ENCODE data around the gene IRF2BP2. TPM values are rescaled to one million over a fixed set of nuclear protein-coding genes. Genes with fewer than 3 reads are reported as not detected.

IRF2BP2 gene
- total RNA-seq, 1 experiment from 2014 or later: 122 TPM

DNA sequence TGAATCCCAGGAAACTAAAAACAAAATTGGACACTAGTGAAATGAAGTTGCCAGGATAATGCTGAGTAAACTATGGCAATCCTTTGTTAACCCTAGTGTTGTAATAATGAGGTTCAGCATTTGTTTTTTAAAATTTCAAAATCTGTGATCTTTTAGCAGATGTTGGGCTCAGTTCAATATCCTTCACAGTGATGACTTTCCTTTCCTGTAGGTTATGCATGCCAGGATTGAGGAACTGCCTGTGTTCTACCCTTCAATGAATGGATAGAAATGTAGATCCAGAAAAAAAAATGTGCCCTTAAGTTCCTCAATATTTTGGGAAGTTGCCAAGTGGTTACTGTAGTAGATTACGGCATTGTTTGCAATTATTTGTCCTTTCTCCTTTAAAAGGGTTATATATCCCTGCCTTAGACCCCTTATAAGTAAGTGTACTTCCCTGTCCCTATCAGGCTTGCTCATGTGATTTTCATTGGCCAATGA, 35.5 kb upstream of the IRF2BP2 start:
- no peak overlapping the region for H3K27ac ChIP-seq
- POLR2A ChIA-PET (ENCODE audit: unreplicated experiment): no interaction called here

DNA sequence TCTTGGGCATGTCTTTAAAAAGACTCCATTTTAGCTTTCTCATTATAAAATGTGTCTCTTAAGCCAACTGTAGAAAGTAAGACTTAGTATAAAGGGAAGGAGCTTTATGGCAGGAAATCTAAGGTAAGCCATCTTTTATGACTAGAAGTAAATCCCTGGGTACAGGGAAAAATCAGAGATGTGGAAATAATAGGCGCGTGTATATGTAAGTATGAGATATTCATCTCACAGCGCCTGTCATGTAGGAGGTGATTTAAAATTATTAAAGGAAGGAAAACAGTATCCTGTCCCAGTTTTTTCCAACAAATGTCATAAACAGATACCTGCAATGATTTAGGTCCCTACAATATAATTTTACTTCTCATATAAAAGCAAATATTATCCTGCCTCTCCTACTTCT, 35.0 kb upstream of the IRF2BP2 start:
- Histone ChIP-seq H3K4me1 (replicated peaks; ENCODE audit: insufficient read depth) (peaks cover 5% of the 10 kb centered on the region), H3K79me2 (ENCODE audit: low read depth) (no peaks in the 10 kb centered on the region), H4K20me1 (ENCODE audit: insufficient read depth) (no peaks in the 10 kb centered on the region), H3K9me2 (ENCODE audit: insufficient read depth) (no peaks in the 10 kb centered on the region), H3K36me3 (ENCODE audit: low read depth) (no peaks in the 10 kb centered on the region), H2AFZ (no peak overlapping the region), H3K9me3 (ENCODE audit: insufficient read depth, low read depth) (peaks cover 11% of the 10 kb centered on the region; the same call in 1 of the 2 replicates), H3K27ac (no peak overlapping the region), H3K27me3 (ENCODE audit: insufficient read depth, low read depth) (no peaks in the 10 kb centered on the region), H3F3A (ENCODE audit: insufficient read depth, low read depth) (peaks cover 5% of the 10 kb centered on the region), H3K4me2 (no peak overlapping the region), H3K4me3 (no peak overlapping the region)
- DNase-seq: no peak
- no TSS peak for BruUV-seq (replicated peaks)
- ChIA-PET POLR2A (ENCODE audit: unreplicated experiment) (interaction anchor here (0.6 kb wide), 1 partner anchor 39 kb away, joined by 5 read pairs; no protein-coding TSS in a partner anchor), CTCF (no interaction called here)
- intact Hi-C loops (cut with micrococcal nuclease; ENCODE audit: unreplicated experiment): no loop called here
- TF ChIP-seq CTCF (conservative IDR thresholded peaks at IDR 0.05): no peak
- TF ChIP-seq EZH2 (IDR thresholded peaks at IDR 0.05; ENCODE audit: low read depth): no peak

More for the DNA sequence above, 35.5 kb upstream of the IRF2BP2 start:
- H3K9me3 ChIP-seq (ENCODE audit: insufficient read depth, low read depth): peaks cover 11% of the 10 kb centered on the region; the same call in 1 of the 2 replicates
- H3K27me3 ChIP-seq (ENCODE audit: insufficient read depth, low read depth): no peaks in the 10 kb centered on the region
- H3K79me2 ChIP-seq (ENCODE audit: low read depth): no peaks in the 10 kb centered on the region
- no peaks in the 10 kb centered on the region for H4K20me1 ChIP-seq (ENCODE audit: insufficient read depth)
- no peaks in the 10 kb centered on the region for H3K9me2 ChIP-seq (ENCODE audit: insufficient read depth)
- no peak overlapping the region for H2AFZ ChIP-seq
- H3K4me1 ChIP-seq (replicated peaks; ENCODE audit: insufficient read depth): no peaks in the 10 kb centered on the region
- no peak for DNase-seq
- TF ChIP-seq EZH2 (IDR thresholded peaks at IDR 0.05; ENCODE audit: low read depth) (no peak), CTCF (conservative IDR thresholded peaks at IDR 0.05) (no peak)
- H3K4me2 ChIP-seq: no peak overlapping the region
- intact Hi-C loops (cut with micrococcal nuclease; ENCODE audit: unreplicated experiment): no loop called here
- no peaks in the 10 kb centered on the region for H3K36me3 ChIP-seq (ENCODE audit: low read depth)
- CTCF ChIA-PET: no interaction called here
- no peak overlapping the region for H3K4me3 ChIP-seq
- no peaks in the 10 kb centered on the region; the same call in 1 of the 2 replicates for H3F3A ChIP-seq (ENCODE audit: insufficient read depth, low read depth)
- no TSS peak for BruUV-seq (replicated peaks)

DNA sequence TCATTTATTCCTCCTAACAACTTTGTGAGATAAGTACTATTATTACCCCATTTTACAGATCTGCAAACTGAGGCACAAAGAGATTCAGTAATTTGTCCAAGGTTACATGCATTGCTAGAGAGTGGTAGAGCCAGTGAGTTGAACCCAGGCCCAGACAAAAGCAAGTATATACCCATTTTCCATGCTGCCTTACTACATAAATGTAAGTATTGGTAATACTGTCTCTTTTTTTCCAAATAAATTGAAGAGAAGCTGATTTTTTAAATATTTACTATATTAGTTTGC, 33.8 kb upstream of the IRF2BP2 start:
- no peak for TF ChIP-seq CTCF (conservative IDR thresholded peaks at IDR 0.05)
- TF ChIP-seq EZH2 (IDR thresholded peaks at IDR 0.05; ENCODE audit: low read depth): no peak
- Histone ChIP-seq H3K27ac (no peak overlapping the region), H3K4me1 (replicated peaks; ENCODE audit: insufficient read depth) (peaks cover 16% of the 10 kb centered on the region), H4K20me1 (ENCODE audit: insufficient read depth) (no peaks in the 10 kb centered on the region), H3K9me2 (ENCODE audit: insufficient read depth) (no peaks in the 10 kb centered on the region), H3K79me2 (ENCODE audit: low read depth) (no peaks in the 10 kb centered on the region), H3K27me3 (ENCODE audit: insufficient read depth, low read depth) (no peaks in the 10 kb centered on the region), H3K4me3 (no peak overlapping the region), H3K36me3 (ENCODE audit: low read depth) (no peaks in the 10 kb centered on the region), H2AFZ (no peak overlapping the region), H3K9me3 (ENCODE audit: insufficient read depth, low read depth) (peaks cover 11% of the 10 kb centered on the region; the same call in 1 of the 2 replicates), H3F3A (ENCODE audit: insufficient read depth, low read depth) (peaks cover 16% of the 10 kb centered on the region), H3K4me2 (no peak overlapping the region)
- ChIA-PET POLR2A (ENCODE audit: unreplicated experiment) (interaction anchor here (0.6 kb wide), 1 partner anchor 33 kb away, joined by 6 read pairs; no protein-coding TSS in a partner anchor), CTCF (no interaction called here)
- DNase-seq: no peak
- intact Hi-C loops (cut with micrococcal nuclease; ENCODE audit: unreplicated experiment): no loop called here
- BruUV-seq (replicated peaks): no TSS peak

All from PC-9 (cell line).